Kidney (tissue), 14 donors: ENCODE measurements around the gene KRTAP10-5. TPM values are rescaled to one million over a fixed set of nuclear protein-coding genes. Genes with fewer than 3 reads are reported as not detected.

ENCODE experiments used
- DNase-seq, 5 donors: peaks; one replicate each; pipeline ENCODE4 v3.0.0-alpha.2; 2013 to 2020
- FAIRE-seq: peaks from 2 replicates; lab custom pipeline; 2012; peaks lifted over from hg19 to GRCh38; lab: Jason Lieb, UNC
- H3K27ac ChIP-seq, 2 donors: one replicate each; pipeline ENCODE4 v1.7.0; 2013; ENCODE audit warnings: low read depth in 2 of 2, low read length in 2 of 2, inconsistent platforms in 1 of 2
- H3K27me3 ChIP-seq: one replicate; pipeline ENCODE4 v1.7.1; 2013; ENCODE audit warnings: low read length, inconsistent platforms; ENCODE audit not compliant: control insufficient read depth, insufficient read depth
- H3K36me3 ChIP-seq, 3 donors: one replicate each; pipeline versions ENCODE4 v1.7.0 to v1.7.1; 2013; ENCODE audit warnings: low read length in 3 of 3, control low read depth in 1 of 3, inconsistent platforms in 1 of 3; ENCODE audit not compliant: insufficient read depth in 3 of 3, control insufficient read depth in 2 of 3
- H3K4me1 ChIP-seq, 3 donors: one replicate each; pipeline versions ENCODE4 v1.7.0 to v1.7.1; 2013; ENCODE audit warnings: low read length in 3 of 3, inconsistent platforms in 1 of 3, low read depth in 1 of 3; ENCODE audit not compliant: control insufficient read depth in 2 of 3, insufficient read depth in 2 of 3
- H3K4me3 ChIP-seq, 3 donors: one replicate each; pipeline versions ENCODE4 v1.7.0 to v1.8.1; 2013; ENCODE audit warnings: low read length in 3 of 3, control low read depth in 1 of 3, inconsistent platforms in 1 of 3
- H3K9ac ChIP-seq, 3 donors: one replicate each; pipeline versions ENCODE4 v1.7.0 to v1.7.1; 2013; ENCODE audit warnings: low read length in 3 of 3, control low read depth in 1 of 3, inconsistent platforms in 1 of 3
- H3K9me3 ChIP-seq, 3 donors: one replicate each; pipeline versions ENCODE4 v1.7.0 to v1.7.1; 2013; ENCODE audit warnings: low read length in 3 of 3, control low read depth in 1 of 3, inconsistent platforms in 1 of 3; ENCODE audit not compliant: control insufficient read depth in 2 of 3, insufficient read depth in 1 of 3
- intact Hi-C: fragments of 100-400 bp; cut with DNase I; formaldehyde crosslinking; loops from one replicate; pipeline ENCODE4 v1.11.1; 2022
- polyA plus RNA-seq: library from polyadenylated mRNA; stranded (reverse); fragments of 350-450 nt; fragmentation: Illumina TruSeq; extraction: RNeasy Lipid Tissue Mini Kit (QIAGEN cat#74804); gene quantifications from one replicate; pipeline ENCODE4 v1.2.3, GENCODE V29; 2014; ENCODE audit warnings: low read depth, low replicate concordance; ENCODE audit not compliant: insufficient read depth
- total RNA-seq: library from RNA; stranded (reverse); fragmentation: NEBNext Ultra II Directional; extraction: Animal tissue kit (Norgen Biotek cat#: 25700); gene quantifications from one replicate; pipeline ENCODE4 v1.2.1, GENCODE V29; 2021
- TF ChIP-seq, protein P1 (sequence below): IDR thresholded peaks from 3 replicates; pipeline ENCODE4 v1.5.1; 2012; ENCODE audit warnings: mild to moderate bottlenecking, moderate library complexity, borderline replicate concordance; ENCODE audit not compliant: insufficient read depth; ENCODE audit errors: extremely low read depth
- donor health status: control.
- donor health status: control.
- donor health status: control.
- donor health status: control.
- donor health status: control.
- donor health status: DM: yes; HTN: yes; CAD: no.
- donor health status: Normal renal cell carcinoma (clear cell type).

Gene KRTAP10-5
- total and polyA plus RNA-seq, 2 donors from 2014 or later, result not detected

DNA sequence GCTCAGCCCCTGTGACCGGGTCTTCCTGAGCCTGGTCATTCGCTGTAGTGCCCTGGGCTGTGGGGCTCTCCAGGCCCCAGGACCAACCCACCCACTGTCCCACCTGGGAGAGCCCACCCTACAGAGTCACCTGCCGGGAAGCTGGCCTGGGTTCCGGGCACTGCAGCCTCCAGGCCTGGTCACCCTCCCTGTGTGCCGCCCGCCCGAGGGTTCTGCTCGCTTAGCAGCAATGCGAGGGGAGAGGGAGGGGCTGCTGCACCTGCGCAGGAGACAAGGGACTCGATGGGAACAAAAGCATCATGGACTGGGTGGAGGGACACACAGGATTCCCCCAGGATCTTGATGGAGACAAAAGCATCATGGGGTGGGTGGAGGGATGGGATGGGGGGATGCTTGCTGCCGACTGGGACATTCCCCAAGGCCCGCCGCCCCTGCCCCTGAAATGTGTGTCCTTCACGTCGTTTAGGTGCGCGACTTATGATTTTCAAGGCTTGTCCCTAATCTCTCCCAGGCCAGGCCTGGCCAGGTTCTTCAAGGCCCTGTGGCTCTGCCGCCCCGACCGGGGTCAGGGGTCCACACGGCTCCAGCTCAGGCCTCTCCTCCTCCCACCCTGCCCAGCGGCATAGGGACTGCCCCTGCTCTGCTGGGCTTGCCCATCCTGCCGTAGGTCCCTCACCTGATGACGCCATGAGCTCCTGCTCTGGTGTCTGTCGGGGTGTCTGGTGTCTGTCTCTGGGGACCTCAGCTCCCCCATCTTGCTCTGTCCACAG lies 33.2 kb upstream of the KRTAP10-5 start:
- H3K4me3 ChIP-seq, result no peak overlapping the region
- peak in 1 of 5 donors; percentile 66 for DNase-seq
- no peak overlapping the region for H3K27ac ChIP-seq
- intact Hi-C loops, result no loop called here
- no peaks in the 10 kb centered on the region for H3K4me1 ChIP-seq
- FAIRE-seq, result no peak
- H3K27me3 ChIP-seq, result no peaks in the 10 kb centered on the region
- H3K9me3 ChIP-seq, result peaks cover 0 to 5% (median 0%) of the 10 kb centered on the region in 3 donors
- no peak overlapping the region for H3K9ac ChIP-seq
- TF ChIP-seq, protein P1, sequence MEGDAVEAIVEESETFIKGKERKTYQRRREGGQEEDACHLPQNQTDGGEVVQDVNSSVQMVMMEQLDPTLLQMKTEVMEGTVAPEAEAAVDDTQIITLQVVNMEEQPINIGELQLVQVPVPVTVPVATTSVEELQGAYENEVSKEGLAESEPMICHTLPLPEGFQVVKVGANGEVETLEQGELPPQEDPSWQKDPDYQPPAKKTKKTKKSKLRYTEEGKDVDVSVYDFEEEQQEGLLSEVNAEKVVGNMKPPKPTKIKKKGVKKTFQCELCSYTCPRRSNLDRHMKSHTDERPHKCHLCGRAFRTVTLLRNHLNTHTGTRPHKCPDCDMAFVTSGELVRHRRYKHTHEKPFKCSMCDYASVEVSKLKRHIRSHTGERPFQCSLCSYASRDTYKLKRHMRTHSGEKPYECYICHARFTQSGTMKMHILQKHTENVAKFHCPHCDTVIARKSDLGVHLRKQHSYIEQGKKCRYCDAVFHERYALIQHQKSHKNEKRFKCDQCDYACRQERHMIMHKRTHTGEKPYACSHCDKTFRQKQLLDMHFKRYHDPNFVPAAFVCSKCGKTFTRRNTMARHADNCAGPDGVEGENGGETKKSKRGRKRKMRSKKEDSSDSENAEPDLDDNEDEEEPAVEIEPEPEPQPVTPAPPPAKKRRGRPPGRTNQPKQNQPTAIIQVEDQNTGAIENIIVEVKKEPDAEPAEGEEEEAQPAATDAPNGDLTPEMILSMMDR, result no peak
- H3K36me3 ChIP-seq, result no peaks in the 10 kb centered on the region

DNA sequence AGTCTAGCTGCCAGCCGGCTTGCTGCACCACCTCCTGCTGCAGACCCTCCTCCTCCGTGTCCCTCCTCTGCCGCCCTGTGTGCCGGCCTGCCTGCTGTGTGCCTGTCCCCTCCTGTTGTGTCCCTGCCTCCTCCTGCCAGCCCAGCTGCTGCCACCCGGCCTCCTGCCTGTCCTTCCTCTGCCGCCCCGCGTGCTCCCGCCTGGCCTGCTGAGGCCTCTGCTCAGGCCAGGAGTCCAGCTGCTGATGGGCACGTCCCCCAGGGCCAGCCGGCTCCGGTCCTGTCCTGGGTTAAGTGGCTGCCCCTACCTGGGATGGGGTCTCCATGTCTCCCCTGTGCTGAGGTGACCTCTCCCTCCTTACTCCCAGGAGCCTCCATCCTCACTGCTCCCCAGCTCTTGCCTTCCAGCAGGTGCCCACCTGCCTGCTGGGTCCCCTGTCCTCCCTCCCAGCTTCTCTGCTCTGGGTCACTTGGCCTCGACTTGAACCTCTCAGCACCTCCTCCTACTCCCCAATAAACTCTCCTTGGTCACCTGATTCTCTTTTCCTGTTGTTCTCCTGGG lies 32.3 kb upstream of the KRTAP10-5 start:
- Histone ChIP-seq H3K36me3 (no peaks in the 10 kb centered on the region), H3K4me3 (no peak overlapping the region), H3K9me3 (peaks cover 0 to 5% (median 0%) of the 10 kb centered on the region in 3 donors), H3K27me3 (no peaks in the 10 kb centered on the region), H3K9ac (no peak overlapping the region), H3K27ac (no peak overlapping the region), H3K4me1 (no peaks in the 10 kb centered on the region)
- no peak for FAIRE-seq
- intact Hi-C loops, result no loop called here
- peak in 1 of 5 donors; percentile 71 for DNase-seq
- TF ChIP-seq, protein P1, result no peak

GRCh38 chr21:44612029-44612486 lies 31.7 kb upstream of the KRTAP10-5 start, which contains the start of gene KRTAP10-8:
Gene KRTAP10-8, plus strand, starts transcription at chr21:44612079. Its CDS starts 22 bp downstream, at chr21:44612101.
- intact Hi-C loops, result no loop called here
- DNase-seq (peak in 1 of 5 donors; percentile 59), FAIRE-seq (no peak)
- Histone ChIP-seq H3K27me3 (no peaks in the 10 kb centered on the region), H3K9ac (no peak within 1 kb of the TSS), H3K4me3 (no peak within 1 kb of the TSS), H3K36me3 (no peaks in the 10 kb centered on the region), H3K9me3 (peaks cover 0 to 5% (median 0%) of the 10 kb centered on the region in 3 donors), H3K27ac (no peak within 1 kb of the TSS), H3K4me1 (no peaks in the 10 kb centered on the region)
- TF ChIP-seq, protein P1, result no peak
